ENCODE data around the gene VAMP5. TPM values are rescaled to one million over a fixed set of nuclear protein-coding genes. Genes with fewer than 3 reads are reported as not detected.
A peak's percentile ranks its signal among the peaks of the same experiment; 100 is the strongest.
"Not testable (repeated sequence)": the region's sequence is repeated elsewhere in the genome, so short reads cannot be mapped to it uniquely, and the experiment has no call there.

The VAMP5 gene
- total RNA-seq, 1 experiment from 2014 or later = 6.3 TPM

DNA sequence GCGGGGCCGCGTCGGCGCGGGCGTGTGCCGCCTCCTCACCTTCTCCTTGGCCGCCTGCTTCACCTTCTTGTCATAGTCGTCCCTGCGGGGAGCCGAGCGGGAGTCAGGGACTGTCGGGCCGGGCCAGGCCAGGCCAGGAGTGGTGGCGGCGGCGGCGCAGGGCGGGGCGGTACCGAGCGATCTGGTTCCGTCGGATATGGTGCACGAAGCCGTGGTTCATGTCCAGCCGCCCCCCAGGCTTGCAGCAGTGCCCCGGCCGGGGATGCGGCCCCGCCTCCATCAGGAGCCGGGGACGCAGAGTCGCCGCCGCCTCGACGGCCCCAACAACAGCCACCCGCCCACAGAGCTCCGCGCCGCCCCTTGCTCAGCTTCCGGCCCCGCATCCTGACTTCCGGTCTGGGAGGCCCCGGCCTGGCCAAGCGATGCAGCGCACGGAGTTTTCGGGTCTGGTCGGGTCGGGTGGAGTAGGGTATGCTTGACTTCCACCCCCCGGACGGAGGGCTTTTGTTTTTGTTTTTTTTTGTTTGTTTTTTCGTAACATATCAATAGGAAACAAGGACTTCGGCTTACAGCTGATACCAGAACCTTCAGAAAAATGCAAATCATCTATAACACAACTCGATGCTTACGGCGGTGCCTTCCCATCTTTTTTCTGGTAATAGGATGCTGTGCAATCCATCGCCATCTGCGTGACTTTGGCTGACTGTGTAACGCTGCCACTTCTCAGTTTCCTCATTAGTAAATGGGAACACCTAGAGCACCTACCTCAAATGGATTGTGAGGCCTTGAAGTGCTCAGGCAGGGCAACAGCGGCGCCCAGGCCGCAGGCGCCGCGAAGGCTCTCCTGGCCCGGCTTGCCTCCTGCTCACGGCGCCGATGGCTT lies 27.7 kb downstream of the VAMP5 start, which contains the start of gene C2orf68 (continued):
- TF ChIP-seq MYBL2 (CRISPR knock-in tag; IDR thresholded peaks at IDR 0.05) (peak; percentile 79), GRHL2 (CRISPR knock-in tag; IDR thresholded peaks at IDR 0.05; ENCODE audit: insufficient replicate concordance, severe bottlenecking) (no peak)

GRCh38 chr2:85613717-85614515 lies 29.7 kb downstream of the VAMP5 start:
- Mint-ChIP-seq H3K4me3 (no peak overlapping the region; the same call in 1 of the 2 replicates), H3K36me3 (peaks cover 12% of the 10 kb centered on the region), H3K9me3 (no peaks in the 10 kb centered on the region), H3K4me1 (peaks cover 10% of the 10 kb centered on the region), H3K27ac (peak overlapping the region; percentile 57; the same call in 1 of the 2 replicates), H3K27me3 (ENCODE audit: low read depth) (no peaks in the 10 kb centered on the region)
- ChIA-PET POLR2A (no interaction called here), CTCF (interaction anchor here (2.9 kb wide), 1 partner anchor 23 kb away, joined by 17 read pairs; no protein-coding TSS in a partner anchor)
- DNase-seq (ENCODE audit: low spot score) = no peak
- TF ChIP-seq, protein P1, sequence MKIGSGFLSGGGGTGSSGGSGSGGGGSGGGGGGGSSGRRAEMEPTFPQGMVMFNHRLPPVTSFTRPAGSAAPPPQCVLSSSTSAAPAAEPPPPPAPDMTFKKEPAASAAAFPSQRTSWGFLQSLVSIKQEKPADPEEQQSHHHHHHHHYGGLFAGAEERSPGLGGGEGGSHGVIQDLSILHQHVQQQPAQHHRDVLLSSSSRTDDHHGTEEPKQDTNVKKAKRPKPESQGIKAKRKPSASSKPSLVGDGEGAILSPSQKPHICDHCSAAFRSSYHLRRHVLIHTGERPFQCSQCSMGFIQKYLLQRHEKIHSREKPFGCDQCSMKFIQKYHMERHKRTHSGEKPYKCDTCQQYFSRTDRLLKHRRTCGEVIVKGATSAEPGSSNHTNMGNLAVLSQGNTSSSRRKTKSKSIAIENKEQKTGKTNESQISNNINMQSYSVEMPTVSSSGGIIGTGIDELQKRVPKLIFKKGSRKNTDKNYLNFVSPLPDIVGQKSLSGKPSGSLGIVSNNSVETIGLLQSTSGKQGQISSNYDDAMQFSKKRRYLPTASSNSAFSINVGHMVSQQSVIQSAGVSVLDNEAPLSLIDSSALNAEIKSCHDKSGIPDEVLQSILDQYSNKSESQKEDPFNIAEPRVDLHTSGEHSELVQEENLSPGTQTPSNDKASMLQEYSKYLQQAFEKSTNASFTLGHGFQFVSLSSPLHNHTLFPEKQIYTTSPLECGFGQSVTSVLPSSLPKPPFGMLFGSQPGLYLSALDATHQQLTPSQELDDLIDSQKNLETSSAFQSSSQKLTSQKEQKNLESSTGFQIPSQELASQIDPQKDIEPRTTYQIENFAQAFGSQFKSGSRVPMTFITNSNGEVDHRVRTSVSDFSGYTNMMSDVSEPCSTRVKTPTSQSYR (CRISPR knock-in tag; IDR thresholded peaks at IDR 0.05) = no peak
- TF ChIP-seq ZSCAN18 (CRISPR knock-in tag; IDR thresholded peaks at IDR 0.05) (no peak), ZNF317 (CRISPR knock-in tag; IDR thresholded peaks at IDR 0.05; ENCODE audit: borderline replicate concordance, low read depth) (no peak), GRHL2 (CRISPR knock-in tag; IDR thresholded peaks at IDR 0.05; ENCODE audit: insufficient replicate concordance, severe bottlenecking) (no peak), CREM (CRISPR knock-in tag; IDR thresholded peaks at IDR 0.05) (no peak), FOXJ3 (CRISPR knock-in tag; IDR thresholded peaks at IDR 0.05; ENCODE audit: borderline replicate concordance) (no peak), CBFB (CRISPR knock-in tag; IDR thresholded peaks at IDR 0.05; ENCODE audit: low read depth) (no peak), ETV6 (CRISPR knock-in tag; IDR thresholded peaks at IDR 0.05) (no peak), NFYB (CRISPR knock-in tag; conservative IDR thresholded peaks at IDR 0.05; ENCODE audit: low read depth) (no peak), GTF2I (CRISPR knock-in tag; conservative IDR thresholded peaks at IDR 0.05) (no peak), E2F4 (CRISPR knock-in tag; IDR thresholded peaks at IDR 0.05; ENCODE audit: borderline replicate concordance, low read depth) (no peak), ZBTB21 (CRISPR knock-in tag; IDR thresholded peaks at IDR 0.05; ENCODE audit: borderline replicate concordance) (no peak), KAT7 (CRISPR knock-in tag; IDR thresholded peaks at IDR 0.05; ENCODE audit: borderline replicate concordance) (no peak)
- TF ChIP-seq, protein P2, sequence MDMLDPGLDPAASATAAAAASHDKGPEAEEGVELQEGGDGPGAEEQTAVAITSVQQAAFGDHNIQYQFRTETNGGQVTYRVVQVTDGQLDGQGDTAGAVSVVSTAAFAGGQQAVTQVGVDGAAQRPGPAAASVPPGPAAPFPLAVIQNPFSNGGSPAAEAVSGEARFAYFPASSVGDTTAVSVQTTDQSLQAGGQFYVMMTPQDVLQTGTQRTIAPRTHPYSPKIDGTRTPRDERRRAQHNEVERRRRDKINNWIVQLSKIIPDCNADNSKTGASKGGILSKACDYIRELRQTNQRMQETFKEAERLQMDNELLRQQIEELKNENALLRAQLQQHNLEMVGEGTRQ (CRISPR knock-in tag; IDR thresholded peaks at IDR 0.05) = no peak
- TF ChIP-seq, protein P3, sequence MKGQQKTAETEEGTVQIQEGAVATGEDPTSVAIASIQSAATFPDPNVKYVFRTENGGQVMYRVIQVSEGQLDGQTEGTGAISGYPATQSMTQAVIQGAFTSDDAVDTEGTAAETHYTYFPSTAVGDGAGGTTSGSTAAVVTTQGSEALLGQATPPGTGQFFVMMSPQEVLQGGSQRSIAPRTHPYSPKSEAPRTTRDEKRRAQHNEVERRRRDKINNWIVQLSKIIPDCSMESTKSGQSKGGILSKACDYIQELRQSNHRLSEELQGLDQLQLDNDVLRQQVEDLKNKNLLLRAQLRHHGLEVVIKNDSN (CRISPR knock-in tag; IDR thresholded peaks at IDR 0.05) = no peak
- TF ChIP-seq, protein P4, sequence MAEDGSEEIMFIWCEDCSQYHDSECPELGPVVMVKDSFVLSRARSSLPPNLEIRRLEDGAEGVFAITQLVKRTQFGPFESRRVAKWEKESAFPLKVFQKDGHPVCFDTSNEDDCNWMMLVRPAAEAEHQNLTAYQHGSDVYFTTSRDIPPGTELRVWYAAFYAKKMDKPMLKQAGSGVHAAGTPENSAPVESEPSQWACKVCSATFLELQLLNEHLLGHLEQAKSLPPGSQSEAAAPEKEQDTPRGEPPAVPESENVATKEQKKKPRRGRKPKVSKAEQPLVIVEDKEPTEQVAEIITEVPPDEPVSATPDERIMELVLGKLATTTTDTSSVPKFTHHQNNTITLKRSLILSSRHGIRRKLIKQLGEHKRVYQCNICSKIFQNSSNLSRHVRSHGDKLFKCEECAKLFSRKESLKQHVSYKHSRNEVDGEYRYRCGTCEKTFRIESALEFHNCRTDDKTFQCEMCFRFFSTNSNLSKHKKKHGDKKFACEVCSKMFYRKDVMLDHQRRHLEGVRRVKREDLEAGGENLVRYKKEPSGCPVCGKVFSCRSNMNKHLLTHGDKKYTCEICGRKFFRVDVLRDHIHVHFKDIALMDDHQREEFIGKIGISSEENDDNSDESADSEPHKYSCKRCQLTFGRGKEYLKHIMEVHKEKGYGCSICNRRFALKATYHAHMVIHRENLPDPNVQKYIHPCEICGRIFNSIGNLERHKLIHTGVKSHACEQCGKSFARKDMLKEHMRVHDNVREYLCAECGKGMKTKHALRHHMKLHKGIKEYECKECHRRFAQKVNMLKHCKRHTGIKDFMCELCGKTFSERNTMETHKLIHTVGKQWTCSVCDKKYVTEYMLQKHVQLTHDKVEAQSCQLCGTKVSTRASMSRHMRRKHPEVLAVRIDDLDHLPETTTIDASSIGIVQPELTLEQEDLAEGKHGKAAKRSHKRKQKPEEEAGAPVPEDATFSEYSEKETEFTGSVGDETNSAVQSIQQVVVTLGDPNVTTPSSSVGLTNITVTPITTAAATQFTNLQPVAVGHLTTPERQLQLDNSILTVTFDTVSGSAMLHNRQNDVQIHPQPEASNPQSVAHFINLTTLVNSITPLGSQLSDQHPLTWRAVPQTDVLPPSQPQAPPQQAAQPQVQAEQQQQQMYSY (CRISPR knock-in tag; IDR thresholded peaks at IDR 0.05) = no peak
- no peak for ATAC-seq

GRCh38 chr2:85614757-85615156 lies 30.5 kb downstream of the VAMP5 start:
- ATAC-seq; H3K27ac Mint-ChIP-seq; H3K4me3 Mint-ChIP-seq; DNase-seq (ENCODE audit: low spot score); H3K9me3 Mint-ChIP-seq; H3K4me1 Mint-ChIP-seq; H3K27me3 Mint-ChIP-seq (ENCODE audit: low read depth); POLR2A ChIA-PET: not testable (repeated sequence)
- H3K36me3 Mint-ChIP-seq = peaks cover 13% of the 10 kb centered on the region
- CTCF ChIA-PET = interaction anchor here (1.8 kb wide), 1 partner anchor 23 kb away, joined by 8 read pairs; no protein-coding TSS in a partner anchor
